Inferior parietal cortex (tissue), 1 donor: Measurements from ENCODE around the gene ART1.
A peak's percentile ranks its signal among the peaks of the same experiment; 100 is the strongest.
"Not testable (repeated sequence)": the region's sequence is repeated elsewhere in the genome, so short reads cannot be mapped to it uniquely, and the experiment has no call there.

Experiments used
- DNase-seq: peaks from one replicate; pipeline ENCODE4 v3.0.0-alpha.2; 2016; ENCODE audit errors: extremely low spot score

ART1 gene

DNA sequence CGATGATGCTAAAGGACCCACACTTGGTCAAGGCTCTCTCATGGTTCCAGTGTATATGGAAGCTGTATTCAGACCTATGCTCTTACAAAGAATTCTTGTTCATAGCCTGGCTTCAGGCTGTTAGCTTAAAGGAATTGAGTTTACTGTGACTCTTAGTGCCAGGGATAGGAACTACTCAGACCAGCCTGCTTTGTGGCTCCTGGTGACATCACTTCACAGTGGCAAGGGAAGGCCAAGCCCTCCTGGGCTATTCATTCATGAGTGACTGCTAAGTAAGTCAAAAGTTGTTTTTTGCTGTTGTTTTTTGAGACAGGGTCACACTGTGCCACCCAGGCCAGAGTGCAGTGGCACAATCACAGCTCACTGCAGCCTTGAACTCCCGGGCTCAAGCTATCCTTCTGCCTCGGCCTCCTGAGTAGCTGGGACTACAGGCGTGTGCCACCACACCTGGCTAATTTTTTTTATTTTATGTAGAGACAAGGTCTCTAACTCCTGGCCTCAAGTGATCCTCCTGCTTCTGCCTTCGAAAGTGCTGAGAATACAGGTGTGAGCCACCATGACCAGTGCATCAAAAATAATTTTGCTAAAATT, 12.8 kb upstream of the ART1 start:
- no peak for DNase-seq

DNA sequence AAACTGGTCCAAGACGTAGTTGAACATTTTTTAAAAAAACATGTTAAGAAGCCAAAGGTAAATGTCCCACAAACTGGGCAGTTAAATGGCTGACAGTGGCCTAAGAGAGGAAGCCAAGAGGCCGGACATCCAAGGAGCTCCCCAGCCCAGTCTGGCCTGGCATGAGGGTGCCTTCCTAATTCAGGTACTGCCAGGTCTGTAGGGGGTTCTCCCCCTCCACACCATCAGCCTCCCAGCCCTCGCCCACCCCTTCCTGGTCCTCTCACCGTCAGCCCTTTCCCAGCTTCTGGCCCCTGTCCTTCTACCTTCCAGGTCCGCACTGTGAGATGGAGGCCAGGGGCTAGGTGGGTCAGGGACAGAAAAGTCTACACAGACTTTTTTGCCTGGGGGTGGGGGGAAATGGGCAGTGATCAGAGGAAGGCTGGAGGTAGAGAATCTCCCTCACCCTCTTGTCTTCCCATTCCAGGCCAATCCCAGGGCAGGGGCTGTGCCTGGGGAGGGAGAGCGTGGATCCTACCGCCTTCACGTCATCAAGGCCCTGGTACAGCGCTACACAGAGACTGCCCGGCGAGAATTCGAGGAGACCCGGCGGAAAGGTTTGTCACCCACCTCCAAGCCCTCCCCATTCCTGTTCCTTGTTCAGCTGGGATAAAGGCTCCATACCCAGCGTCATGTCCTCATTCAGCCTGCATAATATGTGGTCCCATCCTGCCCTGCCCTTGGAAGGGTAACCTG, 9.1 kb upstream of the ART1 start:
- DNase-seq: no peak

DNA sequence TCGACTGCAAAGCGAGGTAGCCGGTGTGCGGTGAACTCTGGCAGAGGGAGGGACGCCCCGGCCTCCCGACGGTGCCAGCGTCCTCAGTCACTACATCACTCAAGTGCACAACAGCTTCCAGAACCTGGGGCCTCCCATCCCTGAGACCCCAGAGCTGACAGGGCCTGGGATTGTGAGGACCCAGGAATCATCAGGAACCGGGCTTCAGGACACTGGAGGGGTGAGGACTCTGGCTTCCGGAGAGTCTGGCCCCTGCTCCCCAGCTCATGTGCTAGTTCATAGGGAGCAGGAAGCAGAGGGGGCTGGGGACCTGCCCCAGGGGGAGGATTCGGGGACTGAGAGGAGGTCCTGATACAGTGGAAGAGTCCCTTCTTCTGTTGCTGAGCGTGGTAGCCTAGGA, 7.7 kb upstream of the ART1 start:
- DNase-seq: no peak

DNA sequence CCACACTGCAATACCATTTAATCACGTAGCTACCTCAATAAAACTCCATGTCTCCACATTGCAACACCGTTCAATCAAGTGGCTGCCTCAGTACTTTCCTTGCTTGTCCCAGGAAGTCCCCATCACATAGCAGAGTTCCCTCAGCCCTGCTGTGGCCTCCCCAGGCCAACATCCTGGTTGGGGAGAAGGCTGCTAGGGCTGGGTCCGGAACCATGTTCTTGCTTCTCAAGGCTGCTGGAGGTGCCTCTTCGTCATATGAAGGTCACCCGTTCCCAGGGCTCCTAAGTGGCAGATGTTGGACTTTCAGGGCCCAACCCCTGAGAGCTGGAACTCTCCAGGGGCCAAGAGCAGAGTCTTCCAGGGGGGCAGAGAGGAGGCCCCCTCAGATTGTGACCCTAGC, 6.4 kb upstream of the ART1 start:
- DNase-seq: no peak

DNA sequence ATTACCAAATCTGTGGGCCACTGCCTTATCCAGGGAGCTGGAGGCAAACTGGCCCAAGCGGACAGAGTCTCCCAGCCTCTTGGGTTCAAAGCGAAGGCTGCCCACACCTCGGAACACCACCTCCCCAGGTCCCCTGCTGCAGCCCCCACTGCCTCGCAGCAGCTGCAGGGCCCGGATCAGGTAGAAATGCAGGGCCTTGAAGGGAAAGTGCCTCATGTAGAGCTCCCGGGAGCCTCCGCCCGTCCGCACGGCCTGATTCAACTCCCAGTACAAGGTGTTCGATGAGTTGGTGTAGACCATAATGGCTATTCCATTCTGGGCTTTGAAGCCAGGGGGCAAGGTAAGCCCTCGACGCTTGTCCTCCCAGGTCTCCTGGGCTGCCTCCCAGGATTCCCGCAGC, 5.1 kb upstream of the ART1 start:
- no peak for DNase-seq

DNA sequence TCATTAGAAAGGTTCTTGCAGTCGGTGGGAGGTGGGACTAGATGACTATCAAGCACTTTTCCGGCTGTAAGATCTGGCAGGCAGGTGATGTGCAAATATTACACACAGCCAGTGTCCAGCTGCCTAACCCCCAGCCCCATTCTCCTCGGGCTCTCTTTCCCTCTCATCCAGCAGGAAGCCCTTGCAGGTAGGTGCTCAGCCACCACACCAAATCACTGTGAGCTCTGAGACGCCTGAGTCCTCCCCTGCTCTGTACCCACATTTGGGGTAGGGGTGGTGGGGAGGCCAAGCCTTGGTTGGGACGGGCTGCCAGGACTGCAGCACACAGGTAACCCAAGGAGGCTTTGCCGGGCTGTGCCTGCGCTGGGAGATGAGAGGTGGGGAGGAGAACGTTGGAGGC, 3.7 kb upstream of the ART1 start:
- no peak for DNase-seq

DNA sequence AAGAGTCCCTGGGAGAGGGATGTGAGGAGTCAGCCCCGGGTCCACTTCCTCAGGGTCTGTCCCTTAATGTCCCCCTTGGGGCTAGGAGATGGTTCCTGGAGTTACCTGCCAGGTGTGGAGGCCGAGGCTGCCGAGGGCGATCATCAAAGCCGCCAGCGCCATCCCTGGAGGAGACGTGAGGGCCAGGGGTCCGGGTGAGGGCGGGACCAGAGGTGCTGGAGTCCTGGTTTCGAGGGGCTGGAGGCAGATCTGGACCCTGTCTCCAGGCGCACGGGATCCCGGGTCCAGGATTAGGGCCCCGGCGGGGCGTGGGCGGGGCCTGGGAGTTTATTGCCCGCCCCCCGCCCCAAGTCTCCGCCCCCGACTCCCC, 3.2 kb upstream of the ART1 start, which contains the start of gene ART5:
Gene ART5 (minus strand): TSS at position 292 of the 370 bp plus-strand sequence. CDS start 130 bp downstream, at position 162.
- no peak for DNase-seq

DNA sequence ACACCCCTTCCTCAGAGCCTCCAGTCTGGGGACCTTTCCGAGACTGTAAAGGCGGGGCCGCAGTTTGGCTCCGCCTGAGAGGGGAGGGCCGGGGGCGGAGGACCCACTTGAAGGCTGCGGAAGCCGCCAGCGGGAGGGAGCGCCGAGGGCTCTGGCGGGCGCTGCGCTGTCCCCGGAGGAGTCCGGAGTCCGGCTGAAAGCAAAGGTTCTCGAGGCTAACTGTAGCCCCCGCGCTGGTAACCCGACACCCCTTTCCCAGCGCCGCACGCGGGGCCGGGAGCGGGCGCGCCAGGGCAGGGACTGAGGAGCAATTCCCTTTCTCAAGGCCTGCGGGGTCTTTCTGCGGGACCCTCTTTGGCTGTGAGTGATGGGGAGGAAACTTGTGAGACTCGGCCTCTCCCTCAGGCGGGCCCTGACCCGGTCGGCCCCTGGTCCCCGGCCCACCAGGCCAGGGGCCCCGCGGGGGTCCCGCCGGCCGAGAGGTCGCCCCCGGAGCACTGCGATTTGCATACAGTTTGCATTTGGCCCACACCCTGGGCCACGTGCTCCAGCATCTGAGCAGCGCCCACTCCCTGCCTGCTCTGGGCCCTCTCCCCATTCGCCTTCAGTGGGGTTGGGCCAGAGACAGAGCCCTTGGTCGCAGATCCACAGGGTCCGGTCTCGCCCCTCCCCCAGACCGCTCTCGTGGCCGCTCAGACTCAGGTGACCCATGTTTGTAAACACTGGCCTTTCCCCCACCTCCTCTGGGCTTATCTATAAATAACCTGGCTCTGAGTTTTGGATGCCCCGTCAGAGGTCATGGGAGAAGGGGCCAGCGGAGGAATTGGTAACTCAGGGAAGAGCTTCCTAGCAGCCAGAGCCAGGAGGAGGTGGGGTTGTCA, 2.6 kb upstream of the ART1 start:
- DNase-seq: peak; percentile 9

DNA sequence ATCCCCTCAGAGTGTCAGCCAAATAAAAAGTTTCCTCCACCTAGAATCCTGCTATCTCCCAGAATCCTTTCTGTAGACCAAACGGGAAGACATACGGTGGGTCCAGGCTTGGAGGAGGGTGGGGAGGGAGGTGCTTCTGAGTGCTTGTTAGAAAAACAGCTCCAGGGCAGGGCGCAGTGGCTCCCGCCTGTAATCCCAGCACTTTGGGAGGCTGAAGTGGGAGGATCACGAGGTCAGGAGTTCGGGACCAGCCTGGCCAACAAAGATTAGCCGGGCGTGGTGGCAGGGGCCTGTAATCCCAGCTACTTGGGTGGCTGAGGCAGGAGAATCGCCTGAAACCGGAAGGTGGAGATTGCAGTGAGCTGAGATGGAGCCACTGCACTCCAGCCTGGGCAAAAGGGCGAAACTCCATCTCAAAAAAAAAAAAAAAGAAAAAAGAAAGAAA, 1.8 kb upstream of the ART1 start:
- DNase-seq: not testable (repeated sequence)

DNA sequence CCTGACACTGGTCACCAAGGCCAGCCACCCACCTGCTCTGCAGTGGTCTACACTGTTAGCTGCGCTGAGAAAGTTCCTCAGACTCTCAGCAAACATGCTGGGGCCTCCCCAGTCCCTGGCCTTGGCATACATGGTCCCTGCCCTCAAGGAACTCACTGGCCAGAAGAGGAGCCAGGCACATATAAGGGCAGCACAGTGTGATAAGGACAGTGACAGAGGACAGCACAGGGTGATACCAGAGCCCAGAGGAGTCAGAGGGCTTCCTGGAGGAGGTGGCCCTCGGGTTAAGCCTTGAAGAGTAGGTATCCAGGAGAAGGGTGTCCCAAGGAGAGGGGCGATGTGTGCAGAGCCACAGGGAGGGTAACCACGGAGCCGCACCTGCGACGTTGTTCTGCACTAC, 624 bp downstream of the ART1 start:
- no peak for DNase-seq

DNA sequence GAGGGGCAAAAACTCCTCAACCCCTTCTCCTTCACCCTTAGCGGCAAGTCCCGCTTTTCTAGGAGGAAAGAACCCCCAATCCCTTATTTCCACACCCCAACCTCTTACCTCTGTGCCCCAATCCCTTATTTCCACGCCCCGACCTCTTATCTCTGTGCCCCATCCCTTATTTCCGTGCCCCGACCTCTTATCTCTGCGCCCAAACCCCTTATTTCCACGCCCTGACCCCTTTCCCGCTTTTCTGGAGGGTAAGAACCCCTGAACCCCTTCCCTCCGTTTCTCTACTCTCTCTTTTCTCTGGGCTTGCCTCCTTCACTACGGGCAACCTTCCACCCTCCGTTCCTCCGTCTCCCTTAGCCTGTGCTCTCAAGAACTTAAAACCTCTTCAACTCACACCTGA, 3.9 kb downstream of the ART1 start:
- DNase-seq: not testable (repeated sequence)

DNA sequence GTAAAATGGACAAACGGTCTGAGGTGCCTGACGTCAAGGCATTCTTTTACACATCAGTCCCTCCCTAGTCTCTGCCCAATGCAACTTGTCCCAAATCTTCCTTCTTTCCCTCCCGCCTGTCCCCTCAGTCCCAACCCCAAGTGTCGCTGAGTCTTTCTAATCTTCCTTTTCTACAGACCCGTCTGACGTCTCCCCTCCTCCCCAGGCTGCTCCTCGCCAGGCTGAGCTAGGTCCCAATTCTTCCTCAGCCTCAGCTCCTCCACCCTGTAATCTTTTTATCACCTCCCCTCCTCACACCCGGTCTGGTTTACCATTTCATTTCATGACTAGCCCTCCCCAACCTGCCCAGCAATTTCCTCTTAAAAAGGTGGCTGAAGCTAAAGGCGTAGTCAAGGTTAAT, 4.4 kb downstream of the ART1 start:
- not testable (repeated sequence) for DNase-seq

DNA sequence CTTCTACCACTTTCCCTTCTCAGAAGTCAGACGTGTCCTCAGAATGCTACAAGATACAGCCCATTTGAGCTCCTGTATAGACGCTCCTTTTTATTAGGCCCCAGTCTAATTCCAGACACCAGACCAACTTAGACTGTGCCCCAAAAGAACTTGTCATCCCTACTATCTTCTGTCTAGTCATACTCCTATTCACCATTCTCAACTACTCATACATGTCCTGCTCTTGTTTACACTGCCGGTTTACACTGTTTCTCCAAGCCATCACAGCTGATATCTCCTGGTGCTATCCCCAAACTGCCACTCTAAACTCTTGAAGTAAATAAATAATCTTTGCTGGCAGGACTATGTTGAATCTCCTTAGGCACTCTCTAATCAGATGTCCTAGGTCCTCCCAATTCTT, 7.6 kb downstream of the ART1 start:
- DNase-seq: not testable (repeated sequence)

DNA sequence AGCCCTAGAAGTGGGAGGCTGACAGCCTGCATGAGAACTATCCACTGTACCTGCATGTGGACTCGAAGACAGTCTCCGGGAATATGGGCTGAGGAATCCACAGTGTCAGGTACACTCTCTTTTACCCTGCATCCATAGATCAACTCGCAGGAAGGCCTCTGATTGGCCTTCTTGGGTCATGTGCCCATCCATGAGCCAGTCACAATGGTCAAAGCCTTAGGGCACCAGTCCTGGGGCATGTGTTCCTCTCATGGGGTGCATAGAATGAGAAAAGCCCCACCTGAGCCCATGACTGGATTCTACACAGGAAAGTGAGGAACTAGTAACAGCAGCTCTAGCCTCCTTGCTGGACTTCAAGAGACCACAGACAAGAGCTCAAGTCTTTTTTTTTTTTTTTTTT, 10.6 kb downstream of the ART1 start:
- no peak for DNase-seq

DNA sequence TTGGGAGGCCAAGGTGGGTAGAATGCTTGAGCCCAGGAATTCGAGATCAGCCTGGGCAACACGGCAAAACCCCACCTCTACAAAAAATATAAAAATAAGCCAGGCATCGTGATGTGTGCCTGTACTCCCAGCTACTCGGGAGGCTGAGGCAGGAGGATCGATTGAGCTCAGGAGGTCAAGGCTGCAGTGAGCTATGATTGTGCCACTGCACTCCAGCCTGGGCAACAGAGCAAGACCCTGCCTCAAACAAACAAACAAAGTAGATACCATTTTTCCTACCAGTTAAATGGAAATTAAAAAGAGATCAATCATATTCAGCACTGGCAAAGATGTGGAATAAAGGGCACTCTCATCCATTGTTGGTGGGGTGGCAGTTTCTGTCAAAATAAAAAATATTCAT, 12.4 kb downstream of the ART1 start:
- DNase-seq: not testable (repeated sequence)

DNA sequence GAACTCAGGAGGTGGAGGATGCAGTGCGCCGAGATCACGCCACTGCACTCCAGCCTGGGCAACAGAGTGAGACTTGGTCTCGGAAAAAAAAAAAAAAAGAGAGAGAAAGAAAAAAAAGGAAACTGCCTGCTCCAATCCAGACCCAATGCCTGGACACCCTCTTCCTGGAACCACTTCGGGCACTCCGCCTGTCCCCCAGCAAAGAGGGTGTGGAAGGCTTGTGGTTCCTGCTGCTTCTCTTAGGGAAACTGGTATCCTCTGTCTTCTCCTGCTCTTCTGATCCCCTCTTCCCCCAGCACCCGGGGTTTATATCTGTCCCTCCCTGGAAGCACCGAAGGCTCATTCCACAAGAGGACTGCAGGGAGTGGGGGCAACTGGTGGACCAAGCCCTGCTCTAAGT, 13.3 kb downstream of the ART1 start:
- DNase-seq: no peak

DNA sequence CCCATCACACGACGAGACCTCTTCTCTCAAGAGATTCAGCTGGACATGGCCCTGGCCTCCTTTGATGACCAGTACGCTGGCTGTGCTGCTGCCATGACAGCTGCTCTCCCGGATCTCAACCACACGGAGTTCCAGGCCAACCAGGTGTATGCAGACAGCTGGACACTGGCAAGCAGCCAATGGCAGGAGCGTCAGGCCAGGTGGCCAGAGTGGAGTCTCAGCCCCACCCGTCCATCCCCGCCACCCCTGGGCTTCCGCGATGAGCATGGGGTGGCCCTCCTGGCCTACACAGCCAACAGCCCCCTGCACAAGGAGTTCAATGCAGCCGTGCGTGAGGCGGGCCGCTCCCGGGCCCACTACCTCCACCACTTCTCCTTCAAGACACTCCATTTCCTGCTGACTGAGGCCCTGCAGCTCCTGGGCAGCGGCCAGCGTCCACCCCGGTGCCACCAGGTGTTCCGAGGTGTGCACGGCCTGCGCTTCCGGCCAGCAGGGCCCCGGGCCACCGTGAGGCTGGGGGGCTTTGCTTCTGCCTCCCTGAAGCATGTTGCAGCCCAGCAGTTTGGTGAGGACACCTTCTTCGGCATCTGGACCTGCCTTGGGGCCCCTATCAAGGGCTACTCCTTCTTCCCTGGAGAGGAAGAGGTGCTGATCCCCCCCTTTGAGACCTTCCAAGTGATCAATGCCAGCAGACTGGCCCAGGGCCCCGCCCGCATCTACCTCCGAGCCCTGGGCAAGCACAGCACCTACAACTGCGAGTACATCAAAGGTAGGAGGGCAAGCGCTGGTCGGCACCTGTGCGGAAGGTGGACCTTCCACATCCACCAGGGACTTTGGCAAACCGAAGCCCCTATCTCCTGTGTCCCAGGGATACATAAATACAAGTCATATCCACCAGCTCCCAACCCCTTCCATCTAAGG, 14.9 kb downstream of the ART1 start:
- no peak for DNase-seq

DNA sequence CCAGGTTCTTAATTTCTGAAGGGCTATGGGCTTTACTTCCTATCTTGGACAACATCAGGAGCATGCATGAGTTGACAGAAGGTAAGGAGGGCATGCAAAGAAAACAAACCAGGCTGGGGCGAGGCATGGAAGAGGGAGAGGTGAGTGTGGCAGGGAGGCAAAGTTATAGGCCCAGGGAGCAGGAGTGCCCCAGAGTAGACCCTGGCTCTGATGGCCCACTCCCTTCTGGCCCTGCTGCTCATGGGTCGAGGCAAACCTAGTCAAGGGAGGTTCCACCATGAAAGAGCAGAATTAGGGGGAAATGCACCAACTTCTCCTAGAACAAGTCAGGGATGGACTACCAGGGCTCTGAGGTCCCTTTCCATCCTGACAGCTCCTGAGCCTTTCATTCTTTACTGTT, 16.0 kb downstream of the ART1 start:
- DNase-seq: no peak

DNA sequence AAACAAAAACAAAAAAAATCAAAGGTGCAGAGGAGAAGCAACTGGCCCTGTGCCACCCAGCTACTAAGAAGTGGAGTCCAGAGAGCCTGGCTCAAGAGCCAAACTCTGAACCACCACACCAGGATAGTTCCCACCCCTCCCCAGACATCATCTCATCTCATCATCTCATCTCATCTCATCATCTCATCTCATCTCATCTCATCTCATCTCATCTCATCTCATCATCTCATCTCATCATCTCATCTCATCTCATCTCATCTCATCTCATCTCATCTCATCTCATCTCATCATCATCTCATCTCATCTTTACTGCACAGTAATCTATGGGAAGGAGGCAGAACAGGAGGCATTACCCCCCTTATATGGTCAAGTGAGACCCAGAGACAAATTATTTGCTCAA, 17.9 kb downstream of the ART1 start:
- DNase-seq: no peak

DNA sequence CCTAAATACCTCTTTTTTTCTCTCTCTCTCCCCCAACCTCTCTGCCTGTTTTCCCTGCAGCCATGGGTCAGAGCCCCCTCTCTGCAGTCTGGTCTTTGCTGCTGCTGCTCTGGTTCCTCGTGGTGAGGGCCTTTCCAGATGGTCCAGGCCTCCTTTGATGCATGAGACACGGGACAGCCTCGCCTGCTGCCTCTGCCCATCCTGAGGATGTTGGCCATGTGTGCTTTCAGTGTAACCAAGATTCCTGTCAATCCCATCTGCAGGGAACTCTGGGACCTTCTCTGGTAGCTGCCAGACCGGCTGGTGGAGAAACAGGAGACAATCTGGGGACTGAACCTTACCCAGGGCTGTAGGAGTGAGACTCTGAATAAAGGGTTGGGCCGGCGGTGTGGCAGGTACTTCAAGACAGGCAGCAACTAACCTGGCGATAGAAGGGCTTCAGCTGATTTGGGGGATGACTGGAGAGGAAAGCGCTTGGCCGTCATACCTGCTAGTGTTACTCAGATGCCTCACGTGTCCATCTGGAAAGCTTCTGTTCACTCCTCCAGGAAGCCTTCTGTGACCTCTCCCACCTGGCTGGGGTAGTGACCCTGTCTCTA, 19.2 kb downstream of the ART1 start:
- no peak for DNase-seq

DNA sequence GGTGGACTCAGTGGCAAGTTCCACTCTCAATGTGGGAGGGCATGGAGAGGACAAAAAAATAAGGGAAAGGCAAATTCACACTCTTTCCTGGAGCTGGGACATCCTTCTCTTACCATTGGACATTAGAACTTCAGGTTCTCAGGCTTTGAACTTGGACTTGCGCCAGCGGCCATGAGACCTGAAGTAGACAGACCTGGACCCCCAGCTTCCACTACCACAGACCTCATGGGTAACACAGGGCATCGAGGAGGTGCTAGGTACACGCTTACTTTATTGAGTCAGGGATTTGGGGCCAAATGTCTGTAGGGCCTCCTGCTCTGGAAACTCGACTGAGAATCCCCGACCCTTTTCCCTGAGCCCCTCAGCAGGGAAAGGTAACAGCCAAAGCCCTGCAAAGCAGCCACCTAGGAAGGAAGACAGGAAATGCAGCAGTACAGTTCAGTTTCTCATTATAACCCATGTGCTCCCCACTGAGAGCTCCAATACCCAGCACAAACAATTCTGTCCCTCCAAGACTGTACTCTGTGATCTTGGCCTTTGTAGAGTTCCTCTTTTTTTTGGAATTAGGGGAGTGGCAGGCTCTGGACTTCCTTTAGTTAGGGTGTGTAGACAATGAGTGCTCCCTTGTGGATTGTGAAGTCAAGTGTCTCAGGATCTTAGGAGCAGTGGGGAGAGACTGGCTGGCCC, 20.6 kb downstream of the ART1 start:
- DNase-seq: no peak
